HUES64 (cell line): ENCODE data around the gene GSG1L2.
"Not testable (repeated sequence)": the region's sequence is repeated elsewhere in the genome, so short reads cannot be mapped to it uniquely, and the experiment has no call there.

Experiments
- H3K27ac ChIP-seq: 2 replicates; pipeline ENCODE4 v1.7.0; 2013; ENCODE audit warnings: low read depth, low read length, inconsistent platforms
- H3K27me3 ChIP-seq: 2 replicates; pipeline ENCODE4 v1.6.1; 2013; ENCODE audit warnings: mild to moderate bottlenecking, low read length; ENCODE audit not compliant: insufficient read depth
- H3K36me3 ChIP-seq: 2 replicates; pipeline ENCODE4 v1.6.1; 2013; ENCODE audit warnings: mild to moderate bottlenecking, low read length; ENCODE audit not compliant: insufficient read depth
- H3K4me1 ChIP-seq: 2 replicates; pipeline ENCODE4 v1.6.1; 2013; ENCODE audit warnings: mild to moderate bottlenecking, low read length, moderate library complexity; ENCODE audit not compliant: insufficient read depth
- H3K4me3 ChIP-seq: 2 replicates; pipeline ENCODE4 v1.5.1; 2013; ENCODE audit warnings: mild to moderate bottlenecking, low read length, moderate library complexity
- H3K9ac ChIP-seq: 2 replicates; pipeline ENCODE4 v1.6.1; 2013; ENCODE audit warnings: mild to moderate bottlenecking, low read depth, low read length
- H3K9me3 ChIP-seq: 2 replicates; pipeline ENCODE4 v1.6.1; 2013; ENCODE audit warnings: low read depth, low read length; ENCODE audit not compliant: insufficient read depth
- WGBS: fragments of 150-250, 120-280 bp; methylation state at CpG from one replicate; pipeline ENCODE4 v1.1.7; 2013; ENCODE audit warnings: missing lambda C conversion rate; 5-methylcytosine and 5-hydroxymethylcytosine counted together

GSG1L2 gene

DNA sequence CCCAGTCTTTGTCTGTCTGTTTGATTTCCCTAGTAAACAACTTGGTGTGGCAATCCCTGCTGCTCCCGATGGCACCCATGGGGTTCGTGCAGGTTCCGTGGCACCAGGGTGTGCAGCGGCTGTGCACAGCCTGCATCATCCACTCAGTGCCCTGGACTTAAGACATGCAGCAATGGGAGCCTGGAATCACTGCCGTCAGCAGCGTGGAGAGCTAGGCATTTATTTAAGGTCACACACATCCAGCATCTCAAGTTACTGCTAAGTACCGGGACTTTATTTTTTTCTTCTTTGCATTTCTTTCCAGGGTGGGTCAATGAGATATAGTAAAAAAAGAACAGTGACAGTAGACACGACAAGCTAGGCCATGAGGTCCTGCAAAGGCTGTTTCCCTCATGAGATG, 33.3 kb downstream of the GSG1L2 start:
- H3K9ac ChIP-seq, result no peak overlapping the region
- H3K9me3 ChIP-seq, result no peaks in the 10 kb centered on the region
- H3K4me1 ChIP-seq, result no peaks in the 10 kb centered on the region
- H3K4me3 ChIP-seq, result no peak overlapping the region
- WGBS, result 97% methylated on average over 8 of the region's 8 CpGs
- H3K27ac ChIP-seq, result no peak overlapping the region
- H3K36me3 ChIP-seq, result no peaks in the 10 kb centered on the region
- no peaks in the 10 kb centered on the region for H3K27me3 ChIP-seq

DNA sequence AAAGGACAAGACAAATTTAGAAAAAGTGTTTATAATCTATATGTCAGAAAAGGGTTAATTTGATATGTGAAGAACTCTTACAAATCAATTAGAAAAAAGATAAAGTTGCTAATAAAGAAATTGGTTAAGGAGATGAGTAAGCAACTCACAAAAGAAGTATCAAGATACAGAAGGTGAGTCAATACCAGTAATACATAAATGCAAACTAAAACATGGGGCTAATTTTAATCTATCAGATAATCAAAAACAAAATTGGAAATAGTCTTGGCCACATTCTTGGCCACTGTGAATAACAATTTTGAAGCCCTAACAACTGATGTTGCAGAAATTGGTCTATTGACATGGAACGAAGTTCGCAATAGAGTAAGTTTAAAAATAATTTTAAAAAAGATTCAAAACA, 37.3 kb downstream of the GSG1L2 start:
- Histone ChIP-seq H3K9ac (no peak overlapping the region), H3K27me3 (no peaks in the 10 kb centered on the region), H3K9me3 (no peaks in the 10 kb centered on the region), H3K4me3 (no peak overlapping the region), H3K4me1 (no peaks in the 10 kb centered on the region), H3K27ac (no peak overlapping the region), H3K36me3 (no peaks in the 10 kb centered on the region)
- 92% methylated on average over 2 of the region's 2 CpGs for WGBS

- not testable (repeated sequence) for H3K4me3 ChIP-seq, H3K9ac ChIP-seq, H3K4me1 ChIP-seq, H3K36me3 ChIP-seq, H3K27ac ChIP-seq, H3K9me3 ChIP-seq, H3K27me3 ChIP-seq
- 96% methylated on average over 5 of the region's 5 CpGs for WGBS
Observed at GRCh38 chr17:9783465-9783864, 38.4 kb downstream of the GSG1L2 start.

GRCh38 chr17:9783050-9783449, 38.8 kb downstream of the GSG1L2 start:
- Histone ChIP-seq H3K4me3 (no peak overlapping the region), H3K9me3 (no peaks in the 10 kb centered on the region), H3K27ac (no peak overlapping the region), H3K27me3 (no peaks in the 10 kb centered on the region), H3K9ac (no peak overlapping the region), H3K36me3 (no peaks in the 10 kb centered on the region), H3K4me1 (no peaks in the 10 kb centered on the region)
- WGBS, result 85% methylated on average over 4 of the region's 4 CpGs

GRCh38 chr17:9780552-9780951, 41.3 kb downstream of the GSG1L2 start:
- Histone ChIP-seq H3K4me3 (no peak overlapping the region), H3K4me1 (peaks cover 8% of the 10 kb centered on the region; the same call in 1 of the 2 replicates), H3K9me3 (no peaks in the 10 kb centered on the region), H3K36me3 (no peaks in the 10 kb centered on the region), H3K27ac (no peak overlapping the region), H3K9ac (no peak overlapping the region), H3K27me3 (no peaks in the 10 kb centered on the region)
- 92% methylated on average over 3 of the region's 3 CpGs for WGBS

DNA sequence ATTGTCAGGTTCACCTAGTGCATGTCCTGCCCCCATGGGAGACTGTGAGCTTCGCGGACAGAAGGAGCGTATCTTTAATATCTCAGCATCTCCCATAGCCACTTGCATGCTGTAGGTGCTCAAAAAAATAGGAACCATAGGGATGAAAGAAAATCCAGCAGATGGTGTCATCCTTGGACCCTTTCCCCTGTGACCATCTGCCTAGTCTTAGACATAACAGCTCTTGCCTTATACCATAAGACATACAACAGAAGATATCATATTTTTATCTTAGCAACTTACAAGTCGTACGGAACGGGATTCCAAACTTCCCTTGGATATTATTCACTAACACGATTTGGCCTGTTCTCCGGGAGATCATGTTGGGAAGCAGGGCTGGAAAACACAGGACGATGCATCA, 45.0 kb downstream of the GSG1L2 start:
- Histone ChIP-seq H3K27ac (no peak overlapping the region), H3K4me3 (no peak overlapping the region), H3K36me3 (no peaks in the 10 kb centered on the region), H3K27me3 (no peaks in the 10 kb centered on the region), H3K9ac (no peak overlapping the region), H3K9me3 (no peaks in the 10 kb centered on the region), H3K4me1 (peaks cover 8% of the 10 kb centered on the region; the same call in 1 of the 2 replicates)
- 93% methylated on average over 9 of the region's 9 CpGs for WGBS

- Histone ChIP-seq H3K4me3 (no peak overlapping the region), H3K9ac (no peak overlapping the region), H3K27ac (no peak overlapping the region), H3K9me3 (no peaks in the 10 kb centered on the region), H3K36me3 (no peaks in the 10 kb centered on the region), H3K27me3 (no peaks in the 10 kb centered on the region), H3K4me1 (peaks cover 8% of the 10 kb centered on the region; the same call in 1 of the 2 replicates)
- 92% methylated on average over 19 of the region's 19 CpGs for WGBS
Observed at GRCh38 chr17:9772658-9773057, 49.2 kb downstream of the GSG1L2 start.

- H3K27ac ChIP-seq, result no peak overlapping the region
Observed at GRCh38 chr17:9771465-9771864, 50.4 kb downstream of the GSG1L2 start.

DNA sequence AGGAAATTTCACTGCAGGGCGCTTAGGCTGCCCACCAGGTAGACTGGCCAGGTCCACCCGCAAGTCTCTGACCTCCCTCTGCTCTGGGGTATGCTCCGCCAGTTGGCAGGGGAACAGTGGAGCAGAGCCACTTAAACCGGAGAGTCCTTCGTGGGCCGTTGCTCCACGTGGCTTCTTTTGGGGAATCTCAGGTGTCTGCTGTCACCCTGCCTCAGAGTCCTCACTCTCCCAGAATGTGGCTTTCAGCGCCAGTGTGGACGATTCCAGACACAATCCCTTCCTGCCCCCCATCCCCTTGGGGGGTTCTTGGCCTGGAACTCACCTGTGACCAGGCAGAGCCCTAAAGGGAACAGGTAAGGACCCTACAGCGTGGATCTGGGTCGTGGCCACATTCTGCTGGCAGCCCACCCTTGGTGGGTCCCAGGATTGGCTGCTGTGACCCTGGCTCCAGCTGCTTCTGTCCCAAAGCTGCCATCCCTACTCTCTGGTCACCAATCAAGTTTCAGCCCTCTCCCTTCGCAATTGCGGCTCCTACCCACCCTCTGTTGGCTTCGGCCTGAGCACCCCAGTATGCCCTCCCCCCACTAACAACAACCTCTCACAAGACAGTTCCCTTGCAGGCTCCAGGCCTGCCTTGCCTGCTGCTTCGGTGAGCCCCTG, 52.7 kb downstream of the GSG1L2 start:
- H3K27me3 ChIP-seq, result no peaks in the 10 kb centered on the region
- no peak overlapping the region for H3K27ac ChIP-seq
- H3K9me3 ChIP-seq, result no peaks in the 10 kb centered on the region
- no peaks in the 10 kb centered on the region for H3K36me3 ChIP-seq
- 87% methylated on average over 15 of the region's 15 CpGs for WGBS
- H3K4me1 ChIP-seq, result no peaks in the 10 kb centered on the region
- H3K4me3 ChIP-seq, result no peak overlapping the region
- H3K9ac ChIP-seq, result no peak overlapping the region

More at GRCh38 chr17:9771465-9771864, 50.4 kb downstream of the GSG1L2 start:
- Histone ChIP-seq H3K36me3 (no peaks in the 10 kb centered on the region), H3K9ac (no peak overlapping the region), H3K4me3 (no peak overlapping the region), H3K27me3 (no peaks in the 10 kb centered on the region), H3K9me3 (no peaks in the 10 kb centered on the region), H3K4me1 (no peaks in the 10 kb centered on the region)
- 96% methylated on average over 27 of the region's 27 CpGs for WGBS

DNA sequence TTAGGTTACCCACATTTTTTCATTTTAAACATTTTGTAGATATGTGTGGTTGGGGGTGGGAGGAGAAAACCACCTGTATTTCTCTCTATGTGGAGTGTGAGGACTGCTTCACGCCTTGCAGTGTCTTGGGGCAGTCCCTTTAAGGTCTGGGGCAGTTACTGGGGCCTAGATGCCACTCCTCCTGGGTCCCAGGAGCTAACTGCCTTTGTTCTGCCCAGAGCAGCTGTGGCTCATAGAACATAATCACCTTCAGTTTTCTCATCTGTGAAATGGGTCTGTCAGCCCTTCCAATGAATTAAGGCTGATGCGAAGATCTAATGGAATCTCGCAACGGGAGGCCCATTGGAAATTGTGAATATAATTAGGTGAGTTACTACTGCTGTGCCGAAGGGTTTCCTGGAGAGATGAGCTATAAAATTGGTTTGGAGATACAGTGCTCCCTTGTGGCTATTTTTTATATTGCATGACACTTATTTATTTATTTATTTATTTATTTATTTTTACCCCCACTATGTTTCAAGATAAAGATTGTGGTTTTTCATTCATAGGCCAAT, 53.4 kb downstream of the GSG1L2 start:
- Histone ChIP-seq H3K27me3 (no peaks in the 10 kb centered on the region), H3K9me3 (no peaks in the 10 kb centered on the region), H3K36me3 (no peaks in the 10 kb centered on the region), H3K27ac (no peak overlapping the region), H3K9ac (no peak overlapping the region), H3K4me3 (no peak overlapping the region), H3K4me1 (no peaks in the 10 kb centered on the region)
- WGBS, result 48% methylated on average over 5 of the region's 5 CpGs

- no peaks in the 10 kb centered on the region for H3K9me3 ChIP-seq
- H3K4me3 ChIP-seq, result no peak overlapping the region
- no peaks in the 10 kb centered on the region for H3K36me3 ChIP-seq
- H3K27ac ChIP-seq, result no peak overlapping the region
- H3K9ac ChIP-seq, result no peak overlapping the region
- no peaks in the 10 kb centered on the region for H3K4me1 ChIP-seq
- H3K27me3 ChIP-seq, result no peaks in the 10 kb centered on the region
- WGBS, result 92% methylated on average over 7 of the region's 7 CpGs
Observed at GRCh38 chr17:9767432-9767991, 54.4 kb downstream of the GSG1L2 start.
